C1 segment of cervical spinal cord (tissue), 14 donors: ENCODE data around the gene CIAO2B.
"Not testable (repeated sequence)": the region's sequence is repeated elsewhere in the genome, so short reads cannot be mapped to it uniquely, and the experiment has no call there.

ENCODE experiments used
- DNase-seq, 14 donors: peaks; one replicate each; lab custom pipeline; 2025; lab: John Stamatoyannopoulos, UW

CIAO2B gene

GRCh38 chr16:66934138-66934838 is at the start of gene CIAO2B:
Gene CIAO2B (minus strand): TSS chr16:66934402. CDS start chr16:66934364, 38 bp downstream.
- DNase-seq: peak; percentile 31 to 93 (median 80)

- DNase-seq: no peak
These were observed 48.8 kb upstream of the CIAO2B start for GRCh38 chr16:66983033-66983432.

DNA sequence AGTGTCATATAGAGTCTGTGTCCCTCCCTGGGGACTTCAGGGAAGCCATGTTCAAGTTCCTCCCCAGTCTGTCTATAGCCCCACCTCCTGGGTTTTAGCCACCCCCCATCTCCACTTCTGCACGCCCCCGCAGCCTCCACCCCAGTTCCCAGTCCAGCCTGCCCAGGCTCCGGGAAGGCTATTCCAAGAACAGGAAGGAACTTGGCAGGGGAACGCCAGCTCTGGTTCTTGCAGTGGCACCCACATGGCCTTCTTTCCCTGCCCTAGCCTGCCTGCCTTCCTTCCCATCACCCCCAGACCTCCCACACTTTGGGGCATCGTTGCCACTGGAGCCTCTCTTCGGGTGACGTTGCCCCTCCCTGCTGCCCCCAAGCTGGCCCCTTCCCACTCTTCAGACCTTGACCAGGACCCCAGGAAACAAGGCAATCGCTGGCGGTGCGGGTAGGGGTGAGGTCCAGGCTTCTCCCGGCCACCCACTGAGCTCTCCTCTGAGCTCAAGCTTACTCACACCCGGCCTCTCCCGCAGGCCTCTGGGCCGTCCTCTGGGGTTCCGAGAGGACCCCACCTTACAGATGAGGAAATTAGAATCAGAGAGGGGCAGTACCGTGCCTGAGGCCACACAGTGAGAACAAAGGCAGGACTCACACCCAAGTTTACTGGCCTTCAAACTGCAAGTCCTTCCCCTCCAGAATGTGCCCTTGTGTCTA is 45.0 kb upstream of the CIAO2B start:
- peak in 1 of 14 donors; percentile 56 for DNase-seq

GRCh38 chr16:66977341-66978113 is 43.3 kb upstream of the CIAO2B start:
- peak in 13 of 14 donors; percentile 29 to 91 (median 73) for DNase-seq

DNA sequence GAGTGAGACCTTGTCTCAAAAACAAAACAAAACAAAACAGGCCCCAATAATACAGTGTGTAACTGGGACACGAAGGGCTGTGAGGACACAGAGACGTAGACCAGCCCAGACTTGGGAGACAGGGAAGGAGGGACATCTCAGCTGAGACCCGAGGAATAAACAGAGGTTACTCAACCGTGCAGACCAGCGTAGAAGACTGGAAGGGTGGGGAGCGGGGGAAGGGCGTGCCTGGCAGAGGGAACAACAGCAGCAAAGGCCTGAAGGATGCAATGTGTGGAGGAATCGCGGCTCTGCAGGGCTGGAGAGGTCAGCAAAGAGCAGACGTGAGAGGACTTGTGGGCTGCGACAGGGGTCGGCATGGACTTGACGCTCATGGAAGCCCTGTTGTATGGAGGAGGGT is 42.5 kb upstream of the CIAO2B start:
- no peak for DNase-seq

DNA sequence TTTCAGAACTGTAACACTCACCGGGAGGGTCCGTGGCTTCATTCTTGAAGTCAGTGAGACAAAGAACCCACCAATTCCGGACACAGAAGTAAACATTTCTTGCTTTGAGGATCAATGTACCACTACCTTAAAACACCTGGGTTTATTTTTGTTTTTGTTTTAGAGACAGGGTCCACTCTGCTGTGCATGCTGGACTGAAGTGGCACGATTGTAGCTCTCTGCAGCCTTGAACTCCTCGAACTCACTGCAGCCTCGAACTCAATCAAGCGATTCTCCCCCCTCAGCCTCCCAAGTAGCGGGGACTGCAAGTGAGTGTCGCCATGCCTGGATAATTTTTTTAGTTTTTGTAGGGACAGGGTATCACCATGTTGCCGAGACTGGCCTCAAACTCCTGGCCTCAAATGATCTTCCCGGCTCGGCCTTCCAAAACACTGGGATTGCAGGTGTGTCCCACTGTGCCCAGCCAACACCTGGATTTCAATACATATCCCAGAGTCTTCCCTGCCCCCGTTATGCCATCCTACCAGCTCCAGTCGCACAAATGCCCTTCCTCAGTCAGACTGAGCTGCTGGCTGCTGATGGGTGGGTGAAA is 41.2 kb upstream of the CIAO2B start:
- no peak for DNase-seq

DNA sequence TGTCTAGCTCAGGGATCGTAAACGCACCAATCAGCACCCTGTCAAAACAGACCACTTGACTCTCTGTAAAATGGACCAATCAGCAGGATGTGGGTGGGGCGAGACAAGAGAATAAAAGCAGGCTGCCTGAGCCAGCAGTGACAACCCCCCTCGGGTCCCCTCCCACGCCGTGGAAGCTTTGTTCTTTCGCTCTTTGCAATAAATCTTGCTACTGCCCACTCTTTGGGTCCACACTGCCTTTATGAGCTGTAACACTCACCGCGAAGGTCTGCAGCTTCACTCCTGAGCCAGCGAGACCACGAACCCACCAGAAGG is 40.7 kb upstream of the CIAO2B start:
- DNase-seq: not testable (repeated sequence)

GRCh38 chr16:66974156-66974931 is 40.1 kb upstream of the CIAO2B start:
- DNase-seq: not testable (repeated sequence)

DNA sequence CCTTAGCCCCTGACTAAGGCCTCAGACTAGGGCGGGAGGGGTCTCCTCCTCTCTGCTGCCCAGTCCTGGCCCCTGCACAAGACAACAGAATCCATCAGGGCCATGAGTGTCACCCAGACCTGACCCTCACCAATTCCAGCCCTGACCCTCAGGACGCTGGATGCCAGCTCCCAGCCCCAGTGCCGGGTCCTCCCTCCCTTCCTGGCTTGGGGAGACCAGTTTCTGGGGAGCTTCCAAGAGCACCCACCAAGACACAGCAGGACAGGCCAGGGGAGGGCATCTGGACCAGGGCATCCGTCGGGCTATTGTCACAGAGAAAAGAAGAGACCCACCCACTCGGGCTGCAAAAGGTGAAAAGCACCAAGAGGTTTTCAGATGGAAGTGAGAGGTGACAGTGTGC is 39.5 kb upstream of the CIAO2B start:
- no peak for DNase-seq

GRCh38 chr16:66972983-66973382 is 38.8 kb upstream of the CIAO2B start:
- no peak for DNase-seq

DNA sequence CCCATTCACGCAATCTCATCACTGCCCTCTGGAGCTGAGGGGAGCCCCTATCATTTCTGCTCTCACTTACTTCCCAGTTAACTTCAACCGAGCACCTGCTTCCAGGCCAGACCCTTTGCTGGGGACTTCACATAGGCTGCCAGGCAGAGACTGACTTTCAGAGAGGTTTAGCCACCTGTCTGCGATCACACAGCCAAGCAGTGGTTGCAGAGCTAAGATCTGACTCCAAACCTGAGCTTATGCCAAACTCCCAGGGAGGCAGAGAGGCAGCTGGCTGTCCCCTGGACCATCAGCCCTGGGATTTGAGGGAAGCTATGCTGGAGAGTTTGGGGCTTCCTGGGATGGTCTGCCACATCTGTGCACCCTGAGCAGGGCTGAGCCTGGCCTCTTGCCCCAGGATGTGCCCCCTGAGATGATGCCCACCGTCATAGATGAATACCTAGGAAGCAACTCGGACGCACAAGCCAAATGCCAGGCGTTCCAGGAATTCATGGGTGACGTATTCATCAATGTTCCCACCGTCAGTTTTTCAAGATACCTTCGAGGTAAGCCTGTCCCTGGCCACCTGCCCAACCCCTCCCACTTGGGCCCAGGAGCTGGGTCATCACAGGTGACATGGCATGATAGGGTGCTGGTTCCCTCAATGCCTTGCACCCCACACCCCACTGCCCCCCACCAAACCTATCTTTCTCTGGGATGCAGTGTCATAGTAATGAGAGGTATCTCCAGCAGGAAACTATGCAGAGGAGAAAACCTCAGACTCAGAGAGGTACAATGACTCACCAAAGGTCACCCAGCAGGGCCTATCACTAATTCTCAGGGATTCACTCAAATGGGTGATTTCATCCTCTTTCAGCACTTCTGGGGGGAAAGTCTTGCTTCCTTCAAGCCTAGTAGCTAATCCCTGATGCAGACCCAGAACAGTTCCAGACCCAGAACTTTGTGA is 36.8 kb upstream of the CIAO2B start:
- no peak for DNase-seq

- DNase-seq: peak in 1 of 14 donors; percentile 63
These were observed 34.6 kb upstream of the CIAO2B start for GRCh38 chr16:66968847-66969246.

- no peak for DNase-seq
These were observed 29.8 kb upstream of the CIAO2B start for GRCh38 chr16:66964049-66964448.

GRCh38 chr16:66961914-66962313 is 27.7 kb upstream of the CIAO2B start:
- DNase-seq: no peak

DNA sequence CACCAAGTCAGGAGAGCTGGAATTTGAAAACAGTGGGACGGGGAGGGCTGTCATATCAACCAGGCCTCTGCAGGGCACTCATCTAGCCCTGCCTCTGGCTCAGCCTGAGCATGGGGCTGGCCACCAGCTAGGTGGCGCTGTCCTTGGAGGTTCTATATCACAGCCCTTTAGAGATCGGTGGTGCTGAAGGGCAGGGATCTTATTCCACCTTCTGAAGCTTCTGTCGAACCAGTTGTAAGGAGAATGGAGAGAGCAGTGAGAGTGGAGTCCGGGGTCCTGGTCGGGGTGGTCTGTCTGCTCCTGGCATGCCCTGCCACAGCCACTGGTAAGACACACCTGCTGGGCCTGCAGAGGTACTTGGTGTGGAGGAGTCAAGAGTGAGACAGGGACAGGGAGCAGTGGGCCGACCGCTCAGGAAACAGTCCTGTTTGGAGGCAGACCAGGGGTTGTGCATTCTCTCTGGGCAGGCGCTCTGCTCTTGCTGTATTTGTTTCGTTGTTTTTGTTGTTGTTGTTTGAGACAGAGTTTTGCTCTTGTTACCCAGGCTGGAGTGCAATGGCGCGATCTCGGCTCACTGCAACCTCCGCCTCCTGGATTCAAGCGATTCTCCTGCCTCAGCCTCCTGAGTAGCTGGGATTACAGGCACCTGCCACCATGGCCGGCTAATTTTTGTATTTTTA is 27.0 kb upstream of the CIAO2B start, which contains the start of gene CES3:
TSS of gene CES3 (plus strand) at position 202 of the 680 bp plus-strand sequence. CDS start at position 244, 42 bp downstream.
- DNase-seq: peak in 5 of 14 donors; percentile 4 to 38 (median 13)

- DNase-seq: no peak
These were observed 26.1 kb upstream of the CIAO2B start for GRCh38 chr16:66960270-66960669.

- DNase-seq: peak in 1 of 14 donors; percentile 88
These were observed 25.5 kb upstream of the CIAO2B start for GRCh38 chr16:66959704-66960161.

DNA sequence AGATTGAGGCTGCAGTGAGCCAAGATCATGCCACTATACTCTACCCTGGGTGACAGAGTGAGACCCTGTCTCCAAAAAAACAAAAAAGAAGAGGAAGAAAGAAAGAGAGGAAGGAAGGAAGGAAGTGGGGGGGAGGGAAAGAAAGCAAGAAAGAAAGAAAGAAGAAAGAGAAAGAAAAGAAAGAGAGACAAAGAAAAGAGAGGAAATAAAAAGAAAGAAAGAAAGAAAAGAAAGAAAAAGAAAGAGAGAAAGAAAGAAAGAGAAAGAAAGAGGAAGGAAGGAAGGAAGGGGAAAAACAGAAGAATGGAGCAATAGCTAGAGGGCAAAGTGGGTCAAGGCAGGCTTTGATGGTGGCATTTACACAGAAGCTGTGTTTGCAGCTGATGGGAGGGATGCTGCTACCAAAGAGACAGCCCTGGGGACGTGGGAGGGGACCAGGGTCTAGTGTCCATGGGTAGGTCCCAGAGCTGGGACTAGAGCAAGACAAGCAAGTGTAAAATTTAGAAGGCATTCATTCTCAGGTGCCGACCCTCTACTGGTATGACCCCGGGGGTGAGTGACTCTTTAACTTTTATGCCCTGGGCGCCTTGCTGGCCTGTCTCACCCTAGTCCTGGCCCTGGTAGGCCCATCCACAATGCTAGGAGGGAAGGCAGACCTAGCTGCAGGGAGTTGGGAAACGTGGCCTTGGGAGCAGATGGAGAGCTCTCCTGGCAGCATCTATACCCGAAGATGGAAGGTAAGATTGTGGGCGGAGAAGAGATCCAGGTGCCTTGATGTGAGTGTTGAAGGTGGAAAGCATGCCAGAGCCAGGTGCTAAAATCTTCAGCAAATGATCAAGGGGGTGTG is 24.9 kb upstream of the CIAO2B start:
- DNase-seq: no peak

- DNase-seq: not testable (repeated sequence)
These were observed 21.9 kb upstream of the CIAO2B start for GRCh38 chr16:66956154-66956457.
